ENCODE results near the gene POU3F1.
"Not testable (repeated sequence)": the region's sequence is repeated elsewhere in the genome, so short reads cannot be mapped to it uniquely, and the experiment has no call there.

The POU3F1 gene

GRCh38 chr1:38043036-38043747 lies 3.4 kb downstream of the POU3F1 start:
- no peak for DNase-seq (ENCODE audit: low read depth)
- TF ChIP-seq, protein P1, sequence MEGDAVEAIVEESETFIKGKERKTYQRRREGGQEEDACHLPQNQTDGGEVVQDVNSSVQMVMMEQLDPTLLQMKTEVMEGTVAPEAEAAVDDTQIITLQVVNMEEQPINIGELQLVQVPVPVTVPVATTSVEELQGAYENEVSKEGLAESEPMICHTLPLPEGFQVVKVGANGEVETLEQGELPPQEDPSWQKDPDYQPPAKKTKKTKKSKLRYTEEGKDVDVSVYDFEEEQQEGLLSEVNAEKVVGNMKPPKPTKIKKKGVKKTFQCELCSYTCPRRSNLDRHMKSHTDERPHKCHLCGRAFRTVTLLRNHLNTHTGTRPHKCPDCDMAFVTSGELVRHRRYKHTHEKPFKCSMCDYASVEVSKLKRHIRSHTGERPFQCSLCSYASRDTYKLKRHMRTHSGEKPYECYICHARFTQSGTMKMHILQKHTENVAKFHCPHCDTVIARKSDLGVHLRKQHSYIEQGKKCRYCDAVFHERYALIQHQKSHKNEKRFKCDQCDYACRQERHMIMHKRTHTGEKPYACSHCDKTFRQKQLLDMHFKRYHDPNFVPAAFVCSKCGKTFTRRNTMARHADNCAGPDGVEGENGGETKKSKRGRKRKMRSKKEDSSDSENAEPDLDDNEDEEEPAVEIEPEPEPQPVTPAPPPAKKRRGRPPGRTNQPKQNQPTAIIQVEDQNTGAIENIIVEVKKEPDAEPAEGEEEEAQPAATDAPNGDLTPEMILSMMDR (IDR thresholded peaks at IDR 0.05; ENCODE audit: insufficient read depth, low read depth, low read length, missing control alignments) = no peak
- no peak overlapping the region for H3K4me3 ChIP-seq (ENCODE audit: low read length)

DNA sequence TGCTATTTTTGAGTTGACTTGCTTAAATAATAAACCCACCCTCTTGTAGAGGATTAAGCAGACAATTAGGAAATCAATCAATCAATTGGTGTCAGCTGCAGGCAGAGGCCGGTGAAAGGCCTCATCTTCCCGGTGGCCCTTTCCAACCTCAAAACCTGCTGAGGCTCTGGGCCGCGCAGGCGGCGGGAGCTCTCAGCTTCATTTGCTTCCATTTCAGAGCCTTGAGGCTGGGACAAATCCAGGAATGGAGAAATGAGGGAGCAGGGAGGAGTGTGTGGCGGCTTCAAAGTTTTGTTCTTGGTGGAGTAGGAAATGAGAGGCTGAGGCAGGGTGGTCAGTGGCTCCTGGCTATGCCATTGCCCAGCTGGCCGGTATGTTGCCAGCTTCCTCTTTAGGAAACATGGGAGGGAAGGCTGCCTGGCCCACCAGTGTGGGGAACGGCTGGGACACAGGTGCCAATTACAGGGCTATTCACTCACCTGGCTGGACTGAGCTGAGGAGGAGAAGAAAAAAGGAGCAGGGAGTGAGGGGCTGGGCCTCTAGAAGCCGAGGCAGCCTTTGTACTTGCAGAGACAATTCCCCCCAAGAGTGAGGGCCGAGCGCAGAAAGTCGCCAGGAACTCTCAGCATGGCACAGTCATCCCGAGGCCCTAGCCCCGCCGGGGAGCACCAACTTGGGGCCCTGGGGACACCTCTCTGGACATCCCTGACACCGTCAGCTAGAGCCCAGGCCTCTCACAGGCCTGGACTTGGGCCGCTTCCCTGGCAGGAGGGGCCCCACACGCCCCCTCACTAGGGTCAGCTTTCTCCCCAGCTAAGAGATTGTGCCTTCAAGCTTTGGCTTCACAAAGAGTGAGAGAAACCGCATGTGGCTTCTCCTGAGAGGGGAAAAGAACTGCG lies 4.4 kb downstream of the POU3F1 start:
- no peak for DNase-seq (ENCODE audit: low read depth)
- H3K4me3 ChIP-seq (ENCODE audit: low read length) = no peak overlapping the region
- TF ChIP-seq, protein P1 (IDR thresholded peaks at IDR 0.05; ENCODE audit: insufficient read depth, low read depth, low read length, missing control alignments) = no peak

DNA sequence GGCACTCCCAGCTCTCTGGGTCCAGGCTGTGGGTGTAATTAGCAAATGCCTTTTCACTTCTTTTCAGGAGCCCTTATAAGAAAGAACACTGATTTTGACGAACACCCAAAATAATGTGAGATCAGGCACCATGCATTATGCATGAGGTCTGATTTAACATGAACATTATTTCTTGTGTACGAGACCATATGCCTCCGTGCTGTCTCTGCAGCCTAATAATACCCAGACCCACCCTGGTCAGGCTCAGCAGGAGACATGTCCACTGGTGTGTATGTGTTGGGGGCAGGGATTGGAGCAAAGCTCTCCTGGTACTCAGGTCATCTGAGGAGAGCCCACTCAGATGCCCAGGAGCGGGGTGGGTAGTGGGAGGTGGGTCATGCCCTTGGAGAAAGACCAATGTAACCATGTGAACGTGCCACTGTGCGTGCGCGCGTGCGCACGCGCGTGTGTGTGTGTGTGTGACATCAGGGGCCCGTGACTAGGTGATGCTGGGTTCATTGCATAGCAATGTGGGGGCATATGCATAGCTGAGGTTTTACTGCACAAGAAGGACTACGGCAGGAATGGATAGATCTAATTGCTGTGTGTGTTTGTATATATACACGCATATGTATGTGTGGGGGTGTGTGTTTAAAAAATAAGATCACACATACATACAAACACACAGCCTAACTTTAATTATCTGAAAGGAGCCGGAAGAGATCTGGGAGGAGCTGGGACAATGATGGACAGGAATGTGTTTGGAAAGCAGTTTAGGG lies 7.1 kb downstream of the POU3F1 start:
- no peak for DNase-seq (ENCODE audit: low read depth)
- TF ChIP-seq, protein P1 (IDR thresholded peaks at IDR 0.05; ENCODE audit: insufficient read depth, low read depth, low read length, missing control alignments) = no peak
- H3K4me3 ChIP-seq (ENCODE audit: low read length) = no peak overlapping the region

- DNase-seq (ENCODE audit: low read depth) = peak; percentile 79
- H3K4me3 ChIP-seq (ENCODE audit: low read length) = no peak overlapping the region
- TF ChIP-seq, protein P1 (IDR thresholded peaks at IDR 0.05; ENCODE audit: insufficient read depth, low read depth, low read length, missing control alignments) = no peak
Observed at GRCh38 chr1:38038861-38039260, 7.7 kb downstream of the POU3F1 start.

GRCh38 chr1:38037221-38037939 lies 9.2 kb downstream of the POU3F1 start:
- H3K4me3 ChIP-seq (ENCODE audit: low read length) = no peak overlapping the region
- peak; percentile 23 for DNase-seq (ENCODE audit: low read depth)
- TF ChIP-seq, protein P1 (IDR thresholded peaks at IDR 0.05; ENCODE audit: insufficient read depth, low read depth, low read length, missing control alignments) = peak; percentile 18

GRCh38 chr1:38034871-38035270 lies 11.7 kb downstream of the POU3F1 start:
- DNase-seq (ENCODE audit: low read depth) = no peak
- H3K4me3 ChIP-seq (ENCODE audit: low read length) = no peak overlapping the region
- TF ChIP-seq, protein P1 (IDR thresholded peaks at IDR 0.05; ENCODE audit: insufficient read depth, low read depth, low read length, missing control alignments) = no peak

DNA sequence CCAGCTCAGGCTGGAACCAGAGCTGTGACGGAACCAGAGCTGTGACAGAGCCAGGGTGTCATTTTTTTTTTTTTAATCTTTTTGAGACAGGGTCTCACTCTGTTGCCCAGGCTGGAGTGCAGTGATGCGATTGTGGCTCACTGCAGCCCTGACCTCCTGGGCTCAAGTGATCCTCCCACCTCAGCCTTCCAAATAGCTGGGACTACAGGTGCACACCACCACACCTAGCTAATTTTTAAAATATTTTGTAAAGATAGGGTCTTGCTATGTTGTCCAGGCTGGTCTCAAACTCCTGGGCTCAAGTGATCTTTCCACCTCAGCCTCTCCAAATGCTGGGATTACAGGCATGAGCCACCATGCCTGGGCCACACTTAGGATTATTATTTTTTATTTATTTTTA lies 13.6 kb downstream of the POU3F1 start:
- not testable (repeated sequence) for H3K4me3 ChIP-seq (ENCODE audit: low read length); DNase-seq (ENCODE audit: low read depth)
